A549 (cell line): Measurements from ENCODE around the gene NAV2. TPM values are rescaled to one million over a fixed set of nuclear protein-coding genes. Genes with fewer than 3 reads are reported as not detected.

Source experiments
- ATAC-seq, 2 experiments: fragments of 200-7000 bp in 1 of 2; fragments of >200 bp in 1 of 2; cut with Nextera tagmentation in 1 of 2; cut with Tn5 transposase in 1 of 2; 3 replicates each; pipeline versions ENCODE4 v1.8.0 to v1.9.1; 2018 to 2020; ENCODE audit warnings: mild to moderate bottlenecking in 1 of 2, moderate library complexity in 1 of 2
- CTCF ChIA-PET: fragments of 300-600 bp; sonication (Branson Sonifier 250); formaldehyde crosslinking; extraction: SDS; loops from one replicate; lab custom pipeline; 2021; ENCODE audit warnings: antibody characterized with exemption, inconsistent platforms; lab: Yijun Ruan, JAX
- POLR2A ChIA-PET: fragments of 350-600 bp; formaldehyde crosslinking; extraction: SDS; loops from one replicate; lab custom pipeline; 2021; ENCODE audit warnings: antibody characterized with exemption, inconsistent platforms; lab: Yijun Ruan, JAX
- DNase-seq, 2 experiments: peaks; one replicate each; pipeline versions ENCODE4 v3.0.0 to v3.0.0-alpha.2; 2011 to 2016; ENCODE audit warnings: low read depth in 1 of 2, low spot score in 1 of 2
- FAIRE-seq: peaks from 2 replicates; lab custom pipeline; 2011; peaks lifted over from hg19 to GRCh38; lab: Jason Lieb, UNC
- H3K27ac ChIP-seq, 2 experiments: fragments of >200 bp; sonication (Bioruptor Twin); formaldehyde crosslinking; 3 replicates each; pipeline ENCODE4 v1.5.1; 2016 to 2017
- H3K4me1 ChIP-seq: fragments of >200 bp; sonication (Bioruptor Twin); formaldehyde crosslinking; 3 replicates; pipeline ENCODE4 v1.6.1; 2016
- H3K4me2 ChIP-seq: fragments of >200 bp; sonication (Bioruptor Twin); formaldehyde crosslinking; 3 replicates; pipeline ENCODE4 v1.6.1; 2016
- H3K4me3 ChIP-seq: fragments of >200 bp; sonication (Bioruptor Twin); formaldehyde crosslinking; 3 replicates; pipeline ENCODE4 v1.5.1; 2016
- H3K9me3 ChIP-seq: fragments of >200 bp; sonication (Bioruptor Twin); formaldehyde crosslinking; 3 replicates; pipeline ENCODE4 v1.6.1; 2016
- CBX2 ChIP-seq: fragments of 200-600 bp; sonication (generic); IDR thresholded peaks from 2 replicates; pipeline ENCODE4 v1.6.1; 2016; ENCODE audit warnings: low read depth, mild to moderate bottlenecking, borderline replicate concordance
- CEBPB ChIP-seq, 2 experiments: fragments of >200 bp in 1 of 2; sonication (Bioruptor Twin) in 1 of 2; formaldehyde crosslinking in 1 of 2; IDR thresholded peaks; 2 replicates each; pipeline ENCODE4 v1.6.1; 2012 to 2016
- EHMT2 ChIP-seq: fragments of 200-600 bp; sonication (generic); IDR thresholded peaks from 2 replicates; pipeline ENCODE4 v1.6.1; 2016; ENCODE audit warnings: antibody characterized with exemption, low read depth, mild to moderate bottlenecking, moderate library complexity
- EP300 ChIP-seq, 2 experiments: fragments of >200 bp; sonication (Bioruptor Twin); formaldehyde crosslinking; IDR thresholded peaks; 2 replicates in 1 of 2; 3 replicates in 1 of 2; pipeline ENCODE4 v1.6.1; 2016 to 2017
- ESRRA ChIP-seq: fragments of 150-350 bp; IDR thresholded peaks from 2 replicates; pipeline ENCODE4 v1.6.1; 2014; ENCODE audit warnings: mild to moderate bottlenecking, low read length, borderline replicate concordance
- FOSL2 ChIP-seq, 2 experiments: fragments of 450-650 bp in 1 of 2; fragments of >200 bp in 1 of 2; sonication (Bioruptor Twin) in 1 of 2; formaldehyde crosslinking; IDR thresholded peaks; 2 replicates each; pipeline versions ENCODE4 v1.5.0 to v1.6.1; 2016 to 2020; ENCODE audit warnings: mild to moderate bottlenecking in 1 of 2, moderate library complexity in 1 of 2
- GATA3 ChIP-seq: IDR thresholded peaks from 2 replicates; pipeline ENCODE4 v1.6.1; 2012; ENCODE audit warnings: borderline replicate concordance
- HOXB5 ChIP-seq: fragments of 250-450 bp; sonication (Bioruptor Pico); IDR thresholded peaks from 2 replicates; pipeline ENCODE4 v1.5.0; 2020; ENCODE audit warnings: mild to moderate bottlenecking, moderate library complexity
- JUNB ChIP-seq: fragments of >200 bp; sonication (Bioruptor Twin); formaldehyde crosslinking; IDR thresholded peaks from 2 replicates; pipeline ENCODE4 v1.6.1; 2016
- MAZ ChIP-seq: fragments of 150-350 bp; IDR thresholded peaks from 2 replicates; pipeline ENCODE4 v1.6.1; 2014; ENCODE audit warnings: antibody characterized with exemption, low read depth, low read length, borderline replicate concordance
- NR3C1 ChIP-seq: fragments of >200 bp; sonication (Bioruptor Twin); formaldehyde crosslinking; IDR thresholded peaks from 3 replicates; pipeline ENCODE4 v1.6.1; 2017
- RARB ChIP-seq: fragments of 250-450 bp; sonication (Bioruptor Pico); IDR thresholded peaks from 2 replicates; pipeline ENCODE4 v1.8.0; 2021; ENCODE audit warnings: mild to moderate bottlenecking, moderate library complexity
- RNF2 ChIP-seq: fragments of 200-600 bp; sonication (generic); IDR thresholded peaks from 2 replicates; pipeline ENCODE4 v1.6.1; 2016; ENCODE audit warnings: low read depth, mild to moderate bottlenecking, antibody characterized with exemption, moderate library complexity, borderline replicate concordance
- SREBF2 ChIP-seq: fragments of 450-650 bp; IDR thresholded peaks from 2 replicates; pipeline ENCODE4 v1.6.1; 2014; ENCODE audit warnings: mild to moderate bottlenecking, moderate library complexity
- USF2 ChIP-seq: fragments of 450-650 bp; IDR thresholded peaks from 2 replicates; pipeline ENCODE4 v1.6.1; 2014; ENCODE audit warnings: antibody characterized with exemption
- ZFP36 ChIP-seq: fragments of 450-650 bp; IDR thresholded peaks from 2 replicates; pipeline ENCODE4 v1.6.1; 2014; ENCODE audit warnings: borderline replicate concordance; ENCODE audit not compliant: partially characterized antibody
- ZSCAN20 ChIP-seq: fragments of 250-450 bp; sonication (Bioruptor Pico); IDR thresholded peaks from 2 replicates; pipeline ENCODE4 v1.8.0; 2022; ENCODE audit warnings: mild to moderate bottlenecking, moderate library complexity
- WGBS: methylation state at CpG from one replicate; pipeline ENCODE4 v1.1.6; 2017; ENCODE audit errors: missing lambda C conversion rate; 5-methylcytosine and 5-hydroxymethylcytosine counted together
- polyA plus RNA-seq, 4 experiments: library from polyadenylated mRNA; depleted of rRNA in 3 of 4; stranded (reverse); fragments of >200 nt; fragmentation: RNase III in 1 of 4; extraction: RNeasy Plus Mini Kit Qiagen cat#74134 plus additional on column Dnase treatment in 1 of 4; gene quantifications; 2 replicates in 3 of 4; 3 replicates in 1 of 4; pipeline ENCODE4 v1.2.3, GENCODE V29; 2011 to 2017
- TF ChIP-seq, protein P1 (sequence below): fragments of >200 bp; sonication (Bioruptor Twin); formaldehyde crosslinking; IDR thresholded peaks from 3 replicates; pipeline ENCODE4 v1.6.1; 2016
- TF ChIP-seq, protein P2 (sequence below): IDR thresholded peaks from 2 replicates; pipeline ENCODE4 v1.6.1; 2012; ENCODE audit warnings: low read depth, borderline replicate concordance

NAV2 gene
- polyA plus RNA-seq, 2 of the 4 experiments (the other 2 are of a cell fraction), result 4.9 to 19.8 TPM

GRCh38 chr11:20011307-20011951 is 298.8 kb downstream of the NAV2 start:
- CTCF ChIA-PET, result interaction anchor here (0.6 to 1.2 kb wide), 3 partner anchors 25 to 101 kb away, joined by 4 to 5 read pairs (median 5); no protein-coding TSS in a partner anchor
- TF ChIP-seq CBX2 (no peak), JUNB (peak; percentile 62; the same call in 1 of the 2 replicates), EHMT2 (no peak), CEBPB (IDR thresholded peaks at IDR 0.05) (peak in 1 of 2 experiments; percentile 42; a peak in 2 of 4 replicates), RARB (CRISPR knock-in tag) (no peak), GATA3 (peak; percentile 30; the same call in 1 of the 2 replicates), ZSCAN20 (no peak), FOSL2 (IDR thresholded peaks at IDR 0.05) (no peak), FOSL2 (CRISPR knock-in tag; IDR thresholded peaks at IDR 0.05) (peak; percentile 56), EP300 (IDR thresholded peaks at IDR 0.05) (peak in 1 of 2 experiments; percentile 34; a peak in 1 of 5 replicates)
- TF ChIP-seq, protein P1, sequence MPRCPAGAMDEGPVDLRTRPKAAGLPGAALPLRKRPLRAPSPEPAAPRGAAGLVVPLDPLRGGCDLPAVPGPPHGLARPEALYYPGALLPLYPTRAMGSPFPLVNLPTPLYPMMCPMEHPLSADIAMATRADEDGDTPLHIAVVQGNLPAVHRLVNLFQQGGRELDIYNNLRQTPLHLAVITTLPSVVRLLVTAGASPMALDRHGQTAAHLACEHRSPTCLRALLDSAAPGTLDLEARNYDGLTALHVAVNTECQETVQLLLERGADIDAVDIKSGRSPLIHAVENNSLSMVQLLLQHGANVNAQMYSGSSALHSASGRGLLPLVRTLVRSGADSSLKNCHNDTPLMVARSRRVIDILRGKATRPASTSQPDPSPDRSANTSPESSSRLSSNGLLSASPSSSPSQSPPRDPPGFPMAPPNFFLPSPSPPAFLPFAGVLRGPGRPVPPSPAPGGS, result no peak
- FAIRE-seq (no peak), ATAC-seq (no peak), DNase-seq (no peak)
- Histone ChIP-seq H3K9me3 (no peaks in the 10 kb centered on the region), H3K4me2 (peak overlapping the region; percentile 42), H3K4me3 (no peak overlapping the region), H3K27ac (peak overlapping the region; percentile 67 to 82; a peak in 5 of 6 replicates), H3K4me1 (peaks cover 61% of the 10 kb centered on the region)
- WGBS, result 22% methylated on average over 5 of the region's 5 CpGs
- POLR2A ChIA-PET, result no interaction called here

GRCh38 chr11:20013346-20014066 is 300.9 kb downstream of the NAV2 start:
- peak overlapping the region; percentile 46 for H3K4me2 ChIP-seq
- WGBS, result 68% methylated on average over 7 of the region's 7 CpGs
- no peaks in the 10 kb centered on the region for H3K9me3 ChIP-seq
- TF ChIP-seq MAZ, result no peak
- TF ChIP-seq, protein P2, sequence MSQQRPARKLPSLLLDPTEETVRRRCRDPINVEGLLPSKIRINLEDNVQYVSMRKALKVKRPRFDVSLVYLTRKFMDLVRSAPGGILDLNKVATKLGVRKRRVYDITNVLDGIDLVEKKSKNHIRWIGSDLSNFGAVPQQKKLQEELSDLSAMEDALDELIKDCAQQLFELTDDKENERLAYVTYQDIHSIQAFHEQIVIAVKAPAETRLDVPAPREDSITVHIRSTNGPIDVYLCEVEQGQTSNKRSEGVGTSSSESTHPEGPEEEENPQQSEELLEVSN, result no peak
- TF ChIP-seq ZFP36, result no peak
- CTCF ChIA-PET, result interaction anchor here (2.0 to 3.4 kb wide), 2 partner anchors 15 to 61 kb away, joined by 6 to 13 read pairs; no protein-coding TSS in a partner anchor
- no peak for DNase-seq
- no peak for FAIRE-seq
- peak overlapping the region; percentile 67 to 82 for H3K27ac ChIP-seq
- H3K4me3 ChIP-seq, result no peak overlapping the region
- peak; percentile 32 to 61; a peak in 3 of 6 replicates for ATAC-seq
- POLR2A ChIA-PET, result no interaction called here
- peaks cover 68% of the 10 kb centered on the region for H3K4me1 ChIP-seq

GRCh38 chr11:20014067-20014402 is 301.4 kb downstream of the NAV2 start:
- H3K4me2 ChIP-seq, result peak overlapping the region; percentile 46
- H3K9me3 ChIP-seq, result no peaks in the 10 kb centered on the region
- FAIRE-seq (no peak), ATAC-seq (no peak; a peak in 1 of 6 replicates), DNase-seq (no peak)
- H3K4me1 ChIP-seq, result peaks cover 63% of the 10 kb centered on the region
- H3K4me3 ChIP-seq, result no peak overlapping the region
- POLR2A ChIA-PET, result no interaction called here
- CTCF ChIA-PET, result interaction anchor here (2.0 to 3.4 kb wide), 3 partner anchors 14 to 97 kb away, joined by 6 to 13 read pairs (median 8); no protein-coding TSS in a partner anchor
- TF ChIP-seq ESRRA, result no peak
- no peak for TF ChIP-seq CBX2
- TF ChIP-seq EHMT2, result no peak
- TF ChIP-seq RNF2, result no peak
- TF ChIP-seq SREBF2, result no peak
- no peak for TF ChIP-seq HOXB5 (CRISPR knock-in tag)
- TF ChIP-seq USF2, result no peak
- TF ChIP-seq NR3C1, result no peak
- H3K27ac ChIP-seq, result peak overlapping the region; percentile 67 to 82
- 50% methylated on average over 2 of the region's 2 CpGs for WGBS
